IPS-15b (cell line): ENCODE measurements around the gene MYCN.

ENCODE experiments used
- H3K27me3 ChIP-seq: one replicate; pipeline ENCODE4 v1.6.1; 2013; ENCODE audit warnings: low read length; ENCODE audit not compliant: control insufficient read depth, insufficient read depth
- H3K36me3 ChIP-seq: one replicate; pipeline ENCODE4 v1.6.1; 2013; ENCODE audit warnings: low read length; ENCODE audit not compliant: control insufficient read depth, insufficient read depth
- H3K4me1 ChIP-seq: one replicate; pipeline ENCODE4 v1.6.1; 2013; ENCODE audit warnings: mild to moderate bottlenecking, low read length; ENCODE audit not compliant: control insufficient read depth, insufficient read depth
- H3K4me3 ChIP-seq: one replicate; pipeline ENCODE4 v1.5.1; 2013; ENCODE audit warnings: low read depth, low read length
- H3K9ac ChIP-seq: one replicate; pipeline ENCODE4 v1.6.1; 2013; ENCODE audit warnings: low read depth, mild to moderate bottlenecking, low read length
- H3K9me3 ChIP-seq: one replicate; pipeline ENCODE4 v1.6.1; 2013; ENCODE audit warnings: mild to moderate bottlenecking, low read length; ENCODE audit not compliant: control insufficient read depth, insufficient read depth

Gene MYCN

GRCh38 chr2:15963977-15964670 is 23.8 kb downstream of the MYCN start:
- H3K9me3 ChIP-seq, result no peaks in the 10 kb centered on the region
- H3K4me1 ChIP-seq, result peaks cover 3% of the 10 kb centered on the region
- no peak overlapping the region for H3K9ac ChIP-seq
- H3K27me3 ChIP-seq, result no peaks in the 10 kb centered on the region
- no peaks in the 10 kb centered on the region for H3K36me3 ChIP-seq
- H3K4me3 ChIP-seq, result no peak overlapping the region

- Histone ChIP-seq H3K9me3 (no peaks in the 10 kb centered on the region), H3K4me3 (no peak overlapping the region), H3K27me3 (no peaks in the 10 kb centered on the region), H3K9ac (no peak overlapping the region), H3K4me1 (peaks cover 3% of the 10 kb centered on the region), H3K36me3 (no peaks in the 10 kb centered on the region)
Measured at GRCh38 chr2:15964936-15965563, 24.7 kb downstream of the MYCN start.

- H3K27me3 ChIP-seq, result no peaks in the 10 kb centered on the region
- H3K4me3 ChIP-seq, result no peak overlapping the region
- H3K9me3 ChIP-seq, result no peaks in the 10 kb centered on the region
- H3K9ac ChIP-seq, result no peak overlapping the region
- peaks cover 3% of the 10 kb centered on the region for H3K4me1 ChIP-seq
- no peaks in the 10 kb centered on the region for H3K36me3 ChIP-seq
Measured at GRCh38 chr2:15965564-15966019, 25.2 kb downstream of the MYCN start.

GRCh38 chr2:15967415-15968279 is 27.3 kb downstream of the MYCN start:
- no peaks in the 10 kb centered on the region for H3K27me3 ChIP-seq
- no peaks in the 10 kb centered on the region for H3K36me3 ChIP-seq
- H3K9me3 ChIP-seq, result no peaks in the 10 kb centered on the region
- peaks cover 3% of the 10 kb centered on the region for H3K4me1 ChIP-seq
- no peak overlapping the region for H3K9ac ChIP-seq
- no peak overlapping the region for H3K4me3 ChIP-seq

GRCh38 chr2:15968280-15969178 is 28.2 kb downstream of the MYCN start:
- no peak overlapping the region for H3K4me3 ChIP-seq
- no peaks in the 10 kb centered on the region for H3K27me3 ChIP-seq
- H3K4me1 ChIP-seq, result peaks cover 3% of the 10 kb centered on the region
- no peaks in the 10 kb centered on the region for H3K9me3 ChIP-seq
- H3K36me3 ChIP-seq, result no peaks in the 10 kb centered on the region
- no peak overlapping the region for H3K9ac ChIP-seq

- Histone ChIP-seq H3K4me3 (no peak overlapping the region), H3K27me3 (no peaks in the 10 kb centered on the region), H3K36me3 (no peaks in the 10 kb centered on the region), H3K9ac (no peak overlapping the region), H3K4me1 (peaks cover 3% of the 10 kb centered on the region), H3K9me3 (no peaks in the 10 kb centered on the region)
Measured at GRCh38 chr2:15969214-15969613, 28.9 kb downstream of the MYCN start.

- no peaks in the 10 kb centered on the region for H3K4me1 ChIP-seq
- H3K36me3 ChIP-seq, result no peaks in the 10 kb centered on the region
- H3K9ac ChIP-seq, result no peak overlapping the region
- no peak overlapping the region for H3K4me3 ChIP-seq
- no peaks in the 10 kb centered on the region for H3K9me3 ChIP-seq
- H3K27me3 ChIP-seq, result no peaks in the 10 kb centered on the region
Measured at GRCh38 chr2:15970701-15971100, 30.4 kb downstream of the MYCN start.

GRCh38 chr2:15971351-15971750 is 31.0 kb downstream of the MYCN start:
- no peaks in the 10 kb centered on the region for H3K9me3 ChIP-seq
- H3K27me3 ChIP-seq, result no peaks in the 10 kb centered on the region
- no peak overlapping the region for H3K4me3 ChIP-seq
- no peaks in the 10 kb centered on the region for H3K36me3 ChIP-seq
- no peaks in the 10 kb centered on the region for H3K4me1 ChIP-seq
- H3K9ac ChIP-seq, result no peak overlapping the region

GRCh38 chr2:15971831-15972522 is 31.6 kb downstream of the MYCN start:
- H3K36me3 ChIP-seq, result no peaks in the 10 kb centered on the region
- no peak overlapping the region for H3K9ac ChIP-seq
- H3K9me3 ChIP-seq, result no peaks in the 10 kb centered on the region
- no peaks in the 10 kb centered on the region for H3K4me1 ChIP-seq
- no peaks in the 10 kb centered on the region for H3K27me3 ChIP-seq
- no peak overlapping the region for H3K4me3 ChIP-seq

GRCh38 chr2:15973481-15974401 is 33.4 kb downstream of the MYCN start:
- Histone ChIP-seq H3K36me3 (no peaks in the 10 kb centered on the region), H3K27me3 (no peaks in the 10 kb centered on the region)

More at GRCh38 chr2:15973481-15974401, 33.4 kb downstream of the MYCN start:
- Histone ChIP-seq H3K9ac (no peak overlapping the region), H3K9me3 (no peaks in the 10 kb centered on the region), H3K4me3 (no peak overlapping the region), H3K4me1 (no peaks in the 10 kb centered on the region)
